GM12878 (cell line): ENCODE data around the gene CHRNB2. TPM values are rescaled to one million over a fixed set of nuclear protein-coding genes. Genes with fewer than 3 reads are reported as not detected.

Experiments used
- ATAC-seq: fragments of 200-7000 bp; cut with Tn5 transposase; 3 replicates; pipeline ENCODE4 v1.9.1; 2020; ENCODE audit warnings: mild to moderate bottlenecking, moderate library complexity
- BruUV-seq: library from RNA; stranded (reverse); fragments of 400-500 nt; replicated peaks from 2 replicates; lab custom pipeline; 2021; lab: Mats Ljungman, UMichigan
- CTCF ChIA-PET: fragments of 300-600 bp; sonication (Branson Sonifier 250); formaldehyde crosslinking; extraction: SDS; loops from one replicate; lab custom pipeline; 2021; ENCODE audit warnings: inconsistent platforms; lab: Yijun Ruan, JAX
- POLR2A ChIA-PET: fragments of 350-600 bp; formaldehyde crosslinking; extraction: SDS; loops from one replicate; lab custom pipeline; 2021; ENCODE audit warnings: inconsistent platforms; lab: Charles Lee
- RAD21 ChIA-PET: fragments of 300-600 bp; sonication (Branson Sonifier 250); formaldehyde crosslinking; loops from one replicate; lab custom pipeline; 2023; ENCODE audit warnings: antibody characterized with exemption; ENCODE audit not compliant: unreplicated experiment; lab: Charles Lee
- SMC1A ChIA-PET: fragments of 300-600 bp; sonication (Branson Sonifier 250); formaldehyde crosslinking; loops from one replicate; lab custom pipeline; 2023; ENCODE audit not compliant: unreplicated experiment, uncharacterized antibody; lab: Charles Lee
- DNase-seq: peaks from one replicate; pipeline ENCODE4 v3.0.0-alpha.2; 2011; ENCODE audit warnings: low read depth, low spot score
- FAIRE-seq: peaks from 3 replicates; lab custom pipeline; 2011; peaks lifted over from hg19 to GRCh38; lab: Jason Lieb, UNC
- H2AFZ ChIP-seq: 2 replicates; pipeline ENCODE4 v1.6.0; 2011; ENCODE audit warnings: low read depth, low read length, control low read depth; ENCODE audit not compliant: control insufficient read depth
- H3K27ac ChIP-seq: 2 replicates; pipeline ENCODE4 v1.5.1; 2011; ENCODE audit warnings: control low read depth; ENCODE audit not compliant: control insufficient read depth, insufficient read depth
- H3K27me3 ChIP-seq, 2 experiments: replicated peaks in 1 of 2; 2 replicates each; pipeline versions ENCODE4 v1.6.0 to v1.6.1; 2011; ENCODE audit warnings: low read length in 1 of 2; ENCODE audit not compliant: control insufficient read depth in 2 of 2, insufficient read depth in 2 of 2
- H3K36me3 ChIP-seq, 2 experiments: 2 replicates each; pipeline ENCODE4 v1.5.1; 2011; ENCODE audit warnings: low read length in 1 of 2; ENCODE audit not compliant: control insufficient read depth in 2 of 2, insufficient read depth in 2 of 2
- H3K4me1 ChIP-seq: 2 replicates; pipeline ENCODE4 v1.6.1; 2011; ENCODE audit warnings: mild to moderate bottlenecking, low read length, moderate library complexity, mixed read lengths; ENCODE audit not compliant: control insufficient read depth, insufficient read depth
- H3K4me2 ChIP-seq: 2 replicates; pipeline ENCODE4 v1.6.0; 2011; ENCODE audit warnings: control low read depth; ENCODE audit not compliant: control insufficient read depth, insufficient read depth
- H3K4me3 ChIP-seq: fragments of 200-600 bp; sonication (generic); 2 replicates; pipeline ENCODE4 v1.5.1; 2016
- H3K79me2 ChIP-seq: 2 replicates; pipeline ENCODE4 v1.6.0; 2011; ENCODE audit warnings: low read length; ENCODE audit not compliant: control insufficient read depth, insufficient read depth
- H3K9ac ChIP-seq: 2 replicates; pipeline ENCODE4 v1.8.0; 2011; ENCODE audit warnings: low read length, control low read depth, mixed read lengths; ENCODE audit not compliant: control insufficient read depth, insufficient read depth
- H3K9me3 ChIP-seq: replicated peaks from 3 replicates; pipeline ENCODE4 v1.5.1; 2011; ENCODE audit warnings: mild to moderate bottlenecking, low read length; ENCODE audit not compliant: control insufficient read depth, insufficient read depth
- H4K20me1 ChIP-seq: 2 replicates; pipeline ENCODE4 v1.6.0; 2011; ENCODE audit not compliant: control insufficient read depth, insufficient read depth
- BHLHE40 ChIP-seq, 2 experiments: fragments of 450-650 bp in 1 of 2; IDR thresholded peaks; 2 replicates each; pipeline ENCODE4 v1.6.1; 2011 to 2017; ENCODE audit warnings: low read depth in 2 of 2, borderline replicate concordance in 1 of 2, improper control_type of control experiment in 1 of 2, low read length in 1 of 2, mild to moderate bottlenecking in 1 of 2
- BMI1 ChIP-seq: fragments of 450-650 bp; IDR thresholded peaks from 2 replicates; pipeline ENCODE4 v1.6.1; 2016; ENCODE audit warnings: mild to moderate bottlenecking, moderate library complexity, borderline replicate concordance
- FOS ChIP-seq: IDR thresholded peaks from 3 replicates; pipeline ENCODE4 v1.6.1; 2011; ENCODE audit warnings: borderline replicate concordance; ENCODE audit not compliant: insufficient read length; ENCODE audit errors: extremely low read depth
- IKZF1 ChIP-seq: fragments of 450-650 bp; conservative IDR thresholded peaks from 2 replicates; pipeline ENCODE4 v1.6.1; 2017; ENCODE audit warnings: antibody characterized with exemption, mild to moderate bottlenecking
- LARP7 ChIP-seq: fragments of 450-650 bp; IDR thresholded peaks from 2 replicates; pipeline ENCODE4 v1.6.1; 2017; ENCODE audit warnings: mild to moderate bottlenecking
- MEF2B ChIP-seq: fragments of 450-650 bp; IDR thresholded peaks from 2 replicates; pipeline ENCODE4 v1.6.1; 2018; ENCODE audit warnings: mild to moderate bottlenecking, moderate library complexity; ENCODE audit not compliant: partially characterized antibody, poor library complexity, severe bottlenecking
- RAD51 ChIP-seq: fragments of 450-650 bp; IDR thresholded peaks from 2 replicates; pipeline ENCODE4 v1.6.1; 2016; ENCODE audit warnings: moderate library complexity, mild to moderate bottlenecking, inconsistent platforms
- RUNX3 ChIP-seq: IDR thresholded peaks from 2 replicates; pipeline ENCODE4 v1.6.1; 2012; ENCODE audit warnings: low read length, inconsistent platforms
- TCF3 ChIP-seq: IDR thresholded peaks from 2 replicates; pipeline ENCODE4 v1.6.1; 2012; ENCODE audit warnings: low read depth, mild to moderate bottlenecking, low read length, borderline replicate concordance; ENCODE audit not compliant: insufficient read depth
- WGBS: methylation state at CpG from one replicate; pipeline ENCODE4 v1.1.6; 2016; ENCODE audit warnings: low lambda C conversion rate; ENCODE audit not compliant: insufficient replicate concordance, insufficient coverage; ENCODE audit errors: missing lambda C conversion rate; 5-methylcytosine and 5-hydroxymethylcytosine counted together
- in situ Hi-C: fragments of 300-500 bp; cut with MboI; formaldehyde crosslinking; loops from 9 replicates; pipeline ENCODE4 v1.14.3; 2018; ENCODE audit warnings: mixed read lengths
- intact Hi-C: fragments of 100-400 bp; cut with micrococcal nuclease; formaldehyde crosslinking; loops from one replicate; pipeline ENCODE4 v1.14.2; 2022; ENCODE audit not compliant: unreplicated experiment
- polyA plus RNA-seq, 11 experiments: library from polyadenylated mRNA; depleted of rRNA in 4 of 11; unstranded in 6 of 11; stranded (reverse) in 5 of 11; fragments of >200 nt; fragmentation: Nextera tagmentation in 4 of 11; fragmentation: Illumina TruSeq in 1 of 11; extraction: Ambion mirVana in 4 of 11; extraction: Trizol in 1 of 11; gene quantifications; 1 replicate in 1 of 11; 2 replicates in 10 of 11; pipeline versions ENCODE4 v1.2.1 to v1.2.3, GENCODE V29; 2011 to 2016; ENCODE audit warnings: inconsistent platforms in 2 of 11, missing spikeins in 2 of 11, low read depth in 1 of 11
- total RNA-seq, 4 experiments: library from RNA; depleted of rRNA in 3 of 4; stranded (reverse); fragments of >200 nt in 3 of 4; fragmentation: Illumina TruSeq in 1 of 4; extraction: Trizol in 1 of 4; gene quantifications; 2 replicates each; pipeline versions ENCODE4 v1.2.1 to v1.2.3, GENCODE V29; 2013 to 2021
- TF ChIP-seq, protein P1 (sequence below): fragments of 450-650 bp; IDR thresholded peaks from 2 replicates; pipeline ENCODE4 v1.6.1; 2016; ENCODE audit warnings: mild to moderate bottlenecking

CHRNB2 gene
- total and polyA plus RNA-seq, 10 of the 15 experiments (the other 5 are each of a cell fraction or from before 2014, with no cell fraction given), result 0.01 to 0.11 (median 0.03) TPM; not detected in 6

- Histone ChIP-seq H2AFZ (no peak overlapping the region), H3K27me3 (no peaks in the 10 kb centered on the region), H3K9ac (no peak overlapping the region), H3K79me2 (peaks cover 77% of the 10 kb centered on the region), H3K36me3 (no peaks in the 10 kb centered on the region; a peak in 3 of 4 replicates), H3K4me2 (no peak overlapping the region), H4K20me1 (no peaks in the 10 kb centered on the region), H3K4me3 (no peak overlapping the region), H3K27ac (no peak overlapping the region), H3K4me1 (peaks cover 4% of the 10 kb centered on the region), H3K9me3 (no peaks in the 10 kb centered on the region)
- no peak for DNase-seq
- SMC1A ChIA-PET, result interaction anchor here (0.7 to 1.7 kb wide), 2 partner anchors 12 to 120 kb away, joined by 3 to 6 read pairs; no protein-coding TSS in a partner anchor
- no peak for FAIRE-seq
- WGBS, result 99% methylated on average over 5 of the region's 5 CpGs
- BruUV-seq, result TSS peak; percentile 27
- RAD21 ChIA-PET, result no interaction called here
- in situ Hi-C loops (no loop called here), intact Hi-C loops (no loop called here)
- peak; percentile 31; the same call in 1 of the 3 replicates for ATAC-seq
- CTCF ChIA-PET, result interaction anchor here (0.9 kb wide), 1 partner anchor 17 kb away, joined by 3 read pairs; no protein-coding TSS in a partner anchor
- POLR2A ChIA-PET, result no interaction called here
- TF ChIP-seq TCF3, result no peak
- TF ChIP-seq LARP7, result no peak
These were observed 49.2 kb downstream of the CHRNB2 start for GRCh38 chr1:154616659-154617345.

- no peaks in the 10 kb centered on the region for H3K9me3 ChIP-seq
- TF ChIP-seq RUNX3, result peak; percentile 43
- 0 out of 4 replicates have a peak, but pooled peaks of 1 of the 2 experiments have one; percentile 38 for TF ChIP-seq BHLHE40 (IDR thresholded peaks at IDR 0.05; ENCODE audit: borderline replicate concordance in 1 of 2, low read depth in 2 of 2, low read length in 1 of 2)
- no peak for TF ChIP-seq IKZF1
- TF ChIP-seq, protein P1, sequence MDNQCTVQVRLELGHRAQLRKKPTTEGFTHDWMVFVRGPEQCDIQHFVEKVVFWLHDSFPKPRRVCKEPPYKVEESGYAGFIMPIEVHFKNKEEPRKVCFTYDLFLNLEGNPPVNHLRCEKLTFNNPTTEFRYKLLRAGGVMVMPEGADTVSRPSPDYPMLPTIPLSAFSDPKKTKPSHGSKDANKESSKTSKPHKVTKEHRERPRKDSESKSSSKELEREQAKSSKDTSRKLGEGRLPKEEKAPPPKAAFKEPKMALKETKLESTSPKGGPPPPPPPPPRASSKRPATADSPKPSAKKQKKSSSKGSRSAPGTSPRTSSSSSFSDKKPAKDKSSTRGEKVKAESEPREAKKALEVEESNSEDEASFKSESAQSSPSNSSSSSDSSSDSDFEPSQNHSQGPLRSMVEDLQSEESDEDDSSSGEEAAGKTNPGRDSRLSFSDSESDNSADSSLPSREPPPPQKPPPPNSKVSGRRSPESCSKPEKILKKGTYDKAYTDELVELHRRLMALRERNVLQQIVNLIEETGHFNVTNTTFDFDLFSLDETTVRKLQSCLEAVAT, result no peak
- no peak for TF ChIP-seq BMI1
- TF ChIP-seq RAD51, result peak; percentile 70
- TF ChIP-seq MEF2B, result peak; percentile 21
- no peak for TF ChIP-seq FOS
- ChIA-PET SMC1A (interaction anchor here (5.1 kb wide), 1 partner anchor 9 kb away, joined by 28 read pairs; no protein-coding TSS in a partner anchor), POLR2A (interaction anchor here (1.0 to 3.6 kb wide), 2 partner anchors 11 to 13 kb away, joined by 9 to 11 read pairs; no protein-coding TSS in a partner anchor), RAD21 (interaction anchor here (0.7 to 2.1 kb wide), 2 partner anchors 9 to 12 kb away, joined by 3 to 9 read pairs; no protein-coding TSS in a partner anchor), CTCF (no interaction called here)
- intact Hi-C loops (no loop called here), in situ Hi-C loops (no loop called here)
- BruUV-seq, result no TSS peak
- 87% methylated on average over 5 of the region's 5 CpGs for WGBS
- H3K9ac ChIP-seq, result no peak overlapping the region
- H3K4me3 ChIP-seq, result no peak overlapping the region
- no peak overlapping the region for H3K4me2 ChIP-seq
- H3K27me3 ChIP-seq, result no peaks in the 10 kb centered on the region
- peaks cover 4% of the 10 kb centered on the region for H3K4me1 ChIP-seq
- ATAC-seq (no peak; the same call in 1 of the 3 replicates), DNase-seq (no peak), FAIRE-seq (no peak)
- H3K36me3 ChIP-seq, result peaks cover 0 to 3% of the 10 kb centered on the region in 2 experiments; a peak in 3 of 4 replicates
- H3K27ac ChIP-seq, result peak overlapping the region; percentile 22; the same call in 1 of the 2 replicates
- no peaks in the 10 kb centered on the region for H4K20me1 ChIP-seq
- peaks cover 88% of the 10 kb centered on the region for H3K79me2 ChIP-seq
- no peak overlapping the region for H2AFZ ChIP-seq
These were observed 51.8 kb downstream of the CHRNB2 start for GRCh38 chr1:154619181-154619948.
